HG03108 (cell line): ENCODE results near the gene PCSK5.
"Not testable (repeated sequence)": the region's sequence is repeated elsewhere in the genome, so short reads cannot be mapped to it uniquely, and the experiment has no call there.

ENCODE experiments used
- ATAC-seq: cut with Tn5 transposase; IDR thresholded peaks from one replicate; pipeline ENCODE4 v1.9.1; 2021; ENCODE audit warnings: moderate library complexity; ENCODE audit not compliant: unreplicated experiment

Gene PCSK5

GRCh38 chr9:75962013-75962661 lies 71.7 kb downstream of the PCSK5 start:
- ATAC-seq: no peak

- no peak for ATAC-seq
Observed at GRCh38 chr9:75962662-75963036, 72.2 kb downstream of the PCSK5 start.

DNA sequence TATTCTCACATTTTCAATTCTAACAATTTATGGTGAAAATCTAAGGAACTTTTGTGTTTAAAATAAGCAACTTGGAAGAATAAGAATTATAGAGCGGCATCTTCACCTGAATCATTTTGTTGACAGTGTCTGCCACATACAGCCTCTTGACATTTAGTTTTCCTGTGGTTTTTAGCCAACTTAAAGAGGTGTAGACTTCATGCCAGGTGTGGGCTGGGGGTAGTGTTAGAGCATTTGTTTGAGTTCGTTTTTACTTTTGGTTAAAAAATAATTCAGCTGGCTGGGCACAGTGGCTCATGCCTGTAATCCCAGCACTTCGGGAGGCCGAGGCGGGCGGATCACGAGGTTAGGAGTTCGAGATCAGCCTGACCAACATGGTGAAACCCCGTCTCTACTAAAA lies 72.8 kb downstream of the PCSK5 start:
- ATAC-seq: not testable (repeated sequence)

DNA sequence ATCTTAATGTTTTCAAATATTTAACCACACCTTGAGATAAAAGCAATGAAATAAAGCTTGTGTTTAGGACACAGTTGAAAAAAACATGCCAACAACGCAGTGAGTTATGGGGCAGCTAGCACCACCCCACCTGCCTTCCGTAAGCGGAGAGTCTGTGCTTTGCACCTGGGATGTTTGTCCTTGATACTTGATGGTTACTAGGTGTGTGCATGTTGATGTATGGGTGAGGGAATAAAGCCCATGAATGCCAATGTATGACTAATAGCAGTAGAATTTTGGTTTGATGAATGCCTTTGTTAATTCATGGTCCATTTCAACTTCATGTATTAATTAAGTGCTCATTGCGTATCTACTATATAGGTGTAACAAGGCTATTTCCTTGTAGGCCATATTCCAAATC lies 74.0 kb downstream of the PCSK5 start:
- ATAC-seq: no peak

DNA sequence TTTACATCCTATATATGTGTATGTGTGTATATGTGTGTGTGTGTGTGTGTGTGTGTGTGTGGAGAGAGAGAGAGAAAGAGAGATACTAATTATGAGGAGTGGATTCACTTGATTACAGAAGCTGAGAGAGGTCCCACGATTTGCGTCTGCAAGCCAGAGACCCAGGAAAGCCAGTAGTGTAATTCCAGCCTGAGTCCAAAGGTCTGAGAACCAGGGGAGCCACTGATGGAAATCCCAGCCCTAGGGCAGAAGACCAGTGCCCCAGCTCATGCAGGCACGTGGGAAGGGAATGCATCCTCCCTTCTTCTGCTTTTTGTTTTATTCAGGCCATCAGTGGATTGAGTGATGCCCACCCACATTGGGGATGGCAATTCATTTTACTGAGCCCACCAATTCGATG lies 74.8 kb downstream of the PCSK5 start:
- no peak for ATAC-seq

DNA sequence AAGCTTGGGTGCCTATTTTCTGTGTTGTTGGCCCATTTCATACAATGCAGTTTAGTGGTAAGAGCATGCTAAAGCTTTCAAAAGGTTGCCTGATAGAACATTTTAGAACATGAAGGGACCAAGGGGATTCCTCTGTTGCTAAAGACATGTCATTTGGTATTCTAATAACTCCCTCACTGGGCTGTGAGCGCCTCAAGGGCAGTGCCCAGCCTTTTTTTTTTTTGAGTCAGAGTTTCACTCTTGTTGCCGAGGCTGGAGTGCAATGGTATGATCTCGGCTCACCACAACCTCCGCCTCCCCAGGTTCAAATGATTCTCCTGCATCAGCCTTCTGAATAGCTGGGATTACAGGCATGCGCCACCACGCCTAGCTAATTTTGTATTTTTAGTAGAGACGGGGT lies 77.1 kb downstream of the PCSK5 start:
- ATAC-seq: no peak

GRCh38 chr9:75974016-75974766 lies 83.7 kb downstream of the PCSK5 start:
- no peak for ATAC-seq

DNA sequence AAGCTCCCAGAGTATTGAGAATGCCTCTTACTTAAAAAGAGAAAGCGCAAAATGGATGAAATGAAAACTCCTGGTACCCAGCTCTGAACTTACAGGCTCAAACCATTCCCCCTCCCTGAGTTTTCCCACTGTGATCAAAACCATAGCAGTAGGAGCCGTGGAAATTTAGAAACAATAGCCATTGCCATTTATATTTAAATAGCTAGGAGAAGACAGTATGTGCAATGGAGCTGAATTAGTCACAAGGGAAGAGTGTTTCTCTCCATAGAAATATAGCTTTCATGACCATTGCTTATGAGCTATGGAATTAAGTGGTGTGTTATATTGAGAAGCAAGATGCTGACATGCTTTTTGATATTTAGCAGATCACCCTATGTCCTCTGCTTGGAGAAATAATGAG lies 84.6 kb downstream of the PCSK5 start:
- ATAC-seq: no peak

DNA sequence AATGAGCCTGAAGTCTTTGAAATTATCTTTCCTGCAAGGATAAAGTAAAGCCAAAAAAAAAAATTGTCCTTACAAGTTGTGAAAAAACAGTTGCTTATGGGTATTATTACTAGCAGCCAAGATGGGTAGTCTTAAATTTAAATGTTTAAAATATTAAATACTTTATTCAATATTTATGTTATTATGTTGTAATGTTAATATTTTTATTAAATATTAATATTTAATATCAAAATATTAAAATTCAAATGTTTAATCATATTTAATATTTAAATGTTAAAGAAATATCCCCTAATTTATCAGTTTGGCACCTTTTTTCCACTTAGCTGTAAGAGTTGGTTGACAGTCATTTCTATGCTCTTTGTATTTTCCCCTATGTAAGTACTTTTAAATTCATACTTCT lies 86.1 kb downstream of the PCSK5 start:
- ATAC-seq: no peak

- no peak for ATAC-seq
Observed at GRCh38 chr9:75979362-75979761, 88.9 kb downstream of the PCSK5 start.

- no peak for ATAC-seq
Observed at GRCh38 chr9:75983319-75984045, 93.0 kb downstream of the PCSK5 start.

DNA sequence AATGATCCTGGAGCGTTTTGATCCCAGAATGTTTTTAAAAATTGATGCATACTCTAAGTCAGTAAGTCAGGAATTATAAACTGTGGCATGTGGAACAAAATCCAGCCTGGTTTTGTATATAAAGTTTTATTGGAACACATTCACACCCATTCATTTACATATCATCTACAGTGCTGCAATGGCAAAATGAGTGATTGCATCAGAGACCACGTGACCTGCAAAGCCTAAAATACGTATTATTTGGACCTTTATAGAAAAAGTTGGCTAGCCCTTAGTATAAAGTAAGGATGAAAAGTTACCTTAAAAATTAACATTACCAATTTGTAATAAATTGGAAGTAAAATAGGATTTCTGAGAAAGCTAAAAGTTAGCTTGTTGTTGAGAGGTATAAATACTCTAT lies 95.0 kb downstream of the PCSK5 start:
- ATAC-seq: no peak

- no peak for ATAC-seq
Observed at GRCh38 chr9:75988663-75989062, 98.2 kb downstream of the PCSK5 start.

DNA sequence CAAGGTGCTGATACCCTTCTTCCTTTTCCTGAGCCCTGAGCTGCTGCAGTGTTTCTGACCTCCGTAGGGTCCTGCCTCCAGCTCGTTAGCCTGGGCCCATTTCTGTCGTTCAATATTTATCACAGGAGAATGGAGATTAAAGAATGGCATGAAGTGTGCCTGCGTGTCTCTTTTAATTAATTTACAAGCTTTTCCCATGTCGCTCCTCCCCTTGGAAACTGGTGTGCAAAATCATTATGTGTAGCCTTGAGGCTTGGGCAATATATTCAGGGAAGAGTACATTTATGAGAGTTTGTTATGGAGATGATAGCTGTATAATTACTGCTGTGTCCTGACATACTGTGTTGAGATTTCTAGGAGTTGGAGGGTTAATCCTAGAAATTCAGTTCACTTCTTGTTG lies 99.7 kb downstream of the PCSK5 start:
- no peak for ATAC-seq

DNA sequence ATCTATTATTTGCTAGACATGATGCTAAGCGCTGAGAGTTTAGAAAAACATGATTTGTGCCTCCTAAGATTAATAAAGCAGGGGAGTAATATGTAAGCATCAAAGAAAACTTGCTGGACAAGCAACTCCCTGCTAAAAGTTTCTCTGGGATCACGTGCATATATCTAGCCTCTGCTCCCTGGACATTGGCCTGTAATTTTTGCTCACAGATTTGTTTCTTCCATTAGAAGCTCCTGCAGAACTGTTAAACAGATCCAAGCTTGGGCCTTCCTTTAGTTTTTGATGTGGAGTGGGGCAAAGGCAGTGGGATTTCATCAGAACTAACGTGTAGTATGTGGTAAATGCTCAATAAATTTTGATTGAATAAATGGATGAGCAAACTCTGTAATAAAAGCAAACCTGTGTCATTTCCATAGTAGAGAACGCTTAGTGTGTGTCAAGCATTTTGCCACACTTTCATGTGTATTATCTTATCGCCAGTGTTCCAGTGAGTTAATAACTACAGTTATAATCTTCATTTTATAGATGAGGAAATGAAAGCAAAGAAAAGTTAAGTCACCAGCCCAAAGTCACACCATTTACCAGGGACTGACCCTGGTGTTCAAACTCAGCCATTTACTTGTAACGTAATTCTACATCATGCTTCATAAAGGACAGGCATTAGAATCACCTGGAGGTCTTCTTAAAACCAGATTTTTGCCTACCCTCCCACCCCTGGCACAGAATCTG lies 100.3 kb downstream of the PCSK5 start:
- ATAC-seq: no peak

DNA sequence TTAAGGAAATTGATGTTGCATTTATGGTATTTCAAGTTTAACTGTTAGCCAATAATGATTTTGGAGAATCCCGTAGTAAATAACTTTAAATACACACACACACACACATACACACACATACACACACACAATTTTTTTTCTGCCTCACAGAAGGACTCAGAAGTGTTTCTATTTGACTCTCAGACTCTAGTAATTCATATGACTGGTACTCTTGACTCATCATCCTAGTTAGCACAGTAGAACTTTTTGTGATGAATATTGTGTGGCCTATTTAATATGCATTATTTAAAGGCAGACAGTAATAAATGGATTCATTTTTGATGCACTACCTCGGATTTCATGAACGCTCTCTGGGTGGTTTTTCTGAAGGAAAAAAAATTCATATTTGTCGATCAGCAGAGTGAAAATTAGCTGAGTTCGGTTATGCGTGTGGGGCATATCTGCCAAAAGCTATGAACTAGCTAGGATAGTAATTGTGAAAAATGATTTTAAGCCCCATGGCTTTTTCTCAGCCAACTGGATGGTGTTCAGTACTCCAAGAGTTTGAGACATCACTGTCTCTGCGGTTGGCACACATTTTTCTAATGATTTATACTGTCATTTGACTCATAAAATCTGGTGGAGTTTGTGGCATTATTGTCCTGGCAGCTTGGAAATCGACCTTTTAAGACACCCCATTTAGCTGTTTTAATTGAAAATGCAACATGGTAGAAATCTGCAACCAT lies 102.2 kb downstream of the PCSK5 start:
- ATAC-seq: no peak

DNA sequence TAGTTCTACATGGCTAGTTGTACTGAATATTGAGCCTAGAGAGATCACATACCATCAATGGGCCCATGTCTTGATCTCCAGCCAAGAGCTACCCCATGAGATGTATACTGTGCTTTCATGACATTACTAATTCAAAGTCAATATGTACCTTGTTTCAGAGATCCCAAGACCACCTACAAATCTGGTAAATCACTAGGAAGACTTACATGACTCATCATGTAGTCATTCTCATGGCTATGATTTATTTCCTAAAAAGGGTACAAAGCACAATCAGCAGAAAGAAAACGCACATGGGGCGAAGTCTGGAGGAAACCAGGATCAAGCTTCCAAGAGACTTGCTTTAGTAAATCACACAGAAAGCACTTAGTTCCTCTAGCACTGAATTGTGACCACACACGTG lies 103.0 kb downstream of the PCSK5 start:
- no peak for ATAC-seq

GRCh38 chr9:75995066-75995465 lies 104.6 kb downstream of the PCSK5 start:
- ATAC-seq: no peak

DNA sequence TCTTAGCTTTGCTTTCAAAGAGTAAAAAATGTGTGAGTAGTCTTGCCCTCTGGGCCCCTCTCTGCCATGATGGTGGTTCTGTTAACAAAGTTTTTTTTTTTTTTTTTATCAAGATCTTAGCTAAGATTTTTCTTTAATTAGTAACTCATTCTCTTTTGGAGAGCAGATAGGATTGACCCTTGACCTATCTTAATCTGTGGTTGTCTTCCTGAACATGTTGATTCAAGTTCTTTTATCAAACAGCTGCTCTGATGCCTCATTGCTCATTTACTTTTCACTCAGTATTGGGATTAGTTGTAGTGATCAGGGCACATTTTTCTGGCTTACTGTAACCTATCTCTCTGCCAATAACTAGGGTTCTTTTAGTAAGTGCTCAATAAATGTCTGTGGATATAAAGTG lies 106.3 kb downstream of the PCSK5 start:
- no peak for ATAC-seq

DNA sequence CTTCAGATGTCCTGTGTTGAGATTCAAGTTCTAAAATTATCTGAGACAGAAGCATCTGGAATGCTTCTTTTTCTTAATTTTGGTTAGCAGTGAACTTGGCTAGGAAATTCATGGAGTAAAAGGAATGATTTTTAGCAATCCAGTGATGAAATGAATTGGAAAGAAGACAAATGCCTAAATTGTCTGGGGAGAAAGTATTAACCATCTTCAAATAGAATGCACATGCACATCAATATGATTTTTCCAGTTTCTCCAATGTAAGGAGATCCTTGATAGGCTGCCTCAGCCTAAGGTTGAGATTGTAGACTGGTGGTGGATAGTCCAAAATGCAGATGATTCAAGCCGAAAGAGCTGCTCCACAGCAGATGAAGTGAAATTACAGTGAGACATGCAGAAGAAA lies 106.7 kb downstream of the PCSK5 start:
- ATAC-seq: no peak
